ENCODE measurements around the gene ALDH6A1. TPM values are rescaled to one million over a fixed set of nuclear protein-coding genes. Genes with fewer than 3 reads are reported as not detected.
"Not testable (repeated sequence)": the region's sequence is repeated elsewhere in the genome, so short reads cannot be mapped to it uniquely, and the experiment has no call there.

Gene ALDH6A1
- total RNA-seq (17.3 TPM), polyA plus RNA-seq (ENCODE audit: insufficient read depth in 1 of 8, insufficient read length in 8 of 8, low replicate concordance in 1 of 8) (10 to 100 TPM in 7 of 8 donors, 1 to 10 TPM in 1; 7.2 to 16.8 (median 12.6) TPM)
- long read RNA-seq, donor 1, full-length matches to known transcripts: 4 of 4 reads
- long read RNA-seq, donor 1, partial matches to known transcripts: 0 of 4 reads
- long read RNA-seq, donor 1, other reads (novel, unspliced or antisense): 0 of 4 reads
- long read RNA-seq, donor 2: 0 reads
- long read RNA-seq, donor 3, full-length matches to known transcripts: 5 of 5 reads
- long read RNA-seq, donor 3, partial matches to known transcripts: 0 of 5 reads
- long read RNA-seq, donor 3, other reads (novel, unspliced or antisense): 0 of 5 reads
- long read RNA-seq, donor 4, full-length matches to known transcripts: 2 of 2 reads
- long read RNA-seq, donor 4, partial matches to known transcripts: 0 of 2 reads
- long read RNA-seq, donor 4, other reads (novel, unspliced or antisense): 0 of 2 reads
- long read RNA-seq, donor 5, full-length matches to known transcripts: 6 of 6 reads
- long read RNA-seq, donor 5, partial matches to known transcripts: 0 of 6 reads
- long read RNA-seq, donor 5, other reads (novel, unspliced or antisense): 0 of 6 reads
- long read RNA-seq, donor 6, partial matches to known transcripts: 0 of 1 reads
- long read RNA-seq, donor 6, other reads (novel, unspliced or antisense): 0 of 1 reads
- long read RNA-seq, donor 7, full-length matches to known transcripts: 5 of 5 reads
- long read RNA-seq, donor 7, partial matches to known transcripts: 0 of 5 reads
- long read RNA-seq, donor 7, other reads (novel, unspliced or antisense): 0 of 5 reads
- long read RNA-seq, donor 8, full-length matches to known transcripts: 2 of 2 reads
- long read RNA-seq, donor 8, partial matches to known transcripts: 0 of 2 reads
- long read RNA-seq, donor 8, other reads (novel, unspliced or antisense): 0 of 2 reads
- long read RNA-seq, donor 9, full-length matches to known transcripts: 2 of 2 reads
- long read RNA-seq, donor 9, partial matches to known transcripts: 0 of 2 reads
- long read RNA-seq, donor 9, other reads (novel, unspliced or antisense): 0 of 2 reads
- long read RNA-seq, donor 10, full-length matches to known transcripts: 1 of 1 reads
- long read RNA-seq, donor 10, partial matches to known transcripts: 0 of 1 reads
- long read RNA-seq, donor 10, other reads (novel, unspliced or antisense): 0 of 1 reads
- long read RNA-seq, donor 11, full-length matches to known transcripts: 3 of 3 reads
- long read RNA-seq, donor 11, partial matches to known transcripts: 0 of 3 reads
- long read RNA-seq, donor 11, other reads (novel, unspliced or antisense): 0 of 3 reads

- peaks cover 9% of the 10 kb centered on the region for H3K4me1 ChIP-seq (ENCODE audit: control insufficient read depth, insufficient read depth, low read length)
- H3K9me3 ChIP-seq (replicated peaks; ENCODE audit: control insufficient read depth, low read depth, low read length): no peaks in the 10 kb centered on the region
- H3K4me3 ChIP-seq (ENCODE audit: low read length): peak within 1 kb of the TSS; percentile 95
- DNase-seq: peak; percentile 100
- H3K36me3 ChIP-seq (ENCODE audit: control insufficient read depth, insufficient read depth, low read length): no peaks in the 10 kb centered on the region
- H3K27me3 ChIP-seq (ENCODE audit: control insufficient read depth, insufficient read depth, low read length): no peaks in the 10 kb centered on the region
- 0% methylated on average over 20 of the region's 46 CpGs for WGBS (ENCODE audit: insufficient coverage)
- peak within 1 kb of the TSS; percentile 91 for H3K27ac ChIP-seq (ENCODE audit: low read length)
Observed at GRCh38 chr14:74084277-74085046, at the start of gene ALDH6A1, which contains the start of gene LIN52. TSS of gene ALDH6A1 (minus strand) at chr14:74084453. CDS start at chr14:74084394, 59 bp downstream. TSS of gene LIN52 (plus strand) at chr14:74084956. CDS start at chr14:74084975, 19 bp downstream.

GRCh38 chr14:74127634-74128033 is 43.4 kb upstream of the ALDH6A1 start:
- H3K9me3 ChIP-seq (replicated peaks; ENCODE audit: control insufficient read depth, low read depth, low read length): peaks cover 3% of the 10 kb centered on the region
- 100% methylated on average over 1 of the region's 1 CpG for WGBS (ENCODE audit: insufficient coverage)
- H3K4me3 ChIP-seq (ENCODE audit: low read length): no peak overlapping the region
- no peaks in the 10 kb centered on the region for H3K27me3 ChIP-seq (ENCODE audit: control insufficient read depth, insufficient read depth, low read length)
- H3K27ac ChIP-seq (ENCODE audit: low read length): no peak overlapping the region
- no peaks in the 10 kb centered on the region for H3K36me3 ChIP-seq (ENCODE audit: control insufficient read depth, insufficient read depth, low read length)
- DNase-seq: peak; percentile 1
- no peaks in the 10 kb centered on the region for H3K4me1 ChIP-seq (ENCODE audit: control insufficient read depth, insufficient read depth, low read length)

GRCh38 chr14:74126315-74127013 is 42.2 kb upstream of the ALDH6A1 start:
- no peaks in the 10 kb centered on the region for H3K36me3 ChIP-seq (ENCODE audit: control insufficient read depth, insufficient read depth, low read length)
- WGBS (ENCODE audit: insufficient coverage): no CpG with 5 or more reads among the region's 1 CpG

GRCh38 chr14:74125487-74125886 is 41.2 kb upstream of the ALDH6A1 start:
- not testable (repeated sequence) for H3K27me3 ChIP-seq (ENCODE audit: control insufficient read depth, insufficient read depth, low read length); H3K36me3 ChIP-seq (ENCODE audit: control insufficient read depth, insufficient read depth, low read length)
- WGBS (ENCODE audit: insufficient coverage): no CpG with 5 or more reads among the region's 5 CpGs

More at GRCh38 chr14:74126315-74127013, 42.2 kb upstream of the ALDH6A1 start:
- Histone ChIP-seq H3K4me1 (ENCODE audit: control insufficient read depth, insufficient read depth, low read length) (no peaks in the 10 kb centered on the region), H3K27ac (ENCODE audit: low read length) (no peak overlapping the region), H3K4me3 (ENCODE audit: low read length) (no peak overlapping the region), H3K9me3 (replicated peaks; ENCODE audit: control insufficient read depth, low read depth, low read length) (peaks cover 3% of the 10 kb centered on the region), H3K27me3 (ENCODE audit: control insufficient read depth, insufficient read depth, low read length) (no peaks in the 10 kb centered on the region)
- DNase-seq: no peak

DNA sequence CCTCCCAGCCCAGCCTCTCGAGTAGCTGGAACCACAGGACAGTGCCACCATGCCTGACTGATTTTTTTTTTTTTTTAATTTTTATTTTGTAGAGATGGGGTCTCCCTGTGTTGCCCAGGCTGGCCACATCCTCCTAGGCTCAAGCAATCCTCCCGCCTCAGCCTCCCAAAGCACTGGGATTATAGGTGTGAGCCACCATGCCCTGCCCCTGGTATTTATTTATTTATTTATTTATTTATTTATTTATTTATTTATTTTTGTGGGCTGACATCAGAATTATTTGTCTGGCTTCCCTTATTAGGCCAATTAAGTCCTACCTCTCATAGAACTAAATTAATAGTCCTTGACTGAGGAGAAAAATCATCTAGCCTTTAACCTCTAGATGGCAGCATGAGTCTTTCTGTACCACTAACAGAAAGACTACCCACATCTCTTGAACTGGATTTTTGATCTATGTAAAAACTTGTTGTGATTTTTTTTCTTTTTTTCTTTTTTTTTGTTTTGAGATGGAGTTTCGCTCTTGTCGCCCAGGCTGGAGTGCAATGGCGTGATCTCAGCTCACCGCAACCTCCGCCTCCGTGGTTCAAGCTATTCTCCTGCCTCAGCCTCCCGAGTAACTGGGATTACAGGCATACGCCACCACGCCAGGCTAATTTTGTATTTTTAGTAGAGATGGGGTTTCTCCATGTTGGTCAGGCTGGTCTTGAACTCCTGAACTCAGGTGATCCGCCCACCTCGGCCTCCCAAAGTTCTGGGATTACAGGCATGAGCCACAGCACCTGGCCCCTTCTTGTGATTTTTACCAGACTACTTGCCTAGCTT is 27.4 kb upstream of the ALDH6A1 start:
- H3K36me3 ChIP-seq (ENCODE audit: control insufficient read depth, insufficient read depth, low read length); H3K27ac ChIP-seq (ENCODE audit: low read length); H3K9me3 ChIP-seq (replicated peaks; ENCODE audit: control insufficient read depth, low read depth, low read length); H3K27me3 ChIP-seq (ENCODE audit: control insufficient read depth, insufficient read depth, low read length); H3K4me3 ChIP-seq (ENCODE audit: low read length); H3K4me1 ChIP-seq (ENCODE audit: control insufficient read depth, insufficient read depth, low read length): not testable (repeated sequence)
- WGBS (ENCODE audit: insufficient coverage): 86% methylated on average over 2 of the region's 13 CpGs
- peak; percentile 69 for DNase-seq

More at GRCh38 chr14:74125487-74125886, 41.2 kb upstream of the ALDH6A1 start:
- not testable (repeated sequence) for DNase-seq; H3K9me3 ChIP-seq (replicated peaks; ENCODE audit: control insufficient read depth, low read depth, low read length); H3K27ac ChIP-seq (ENCODE audit: low read length); H3K4me3 ChIP-seq (ENCODE audit: low read length); H3K4me1 ChIP-seq (ENCODE audit: control insufficient read depth, insufficient read depth, low read length)

DNA sequence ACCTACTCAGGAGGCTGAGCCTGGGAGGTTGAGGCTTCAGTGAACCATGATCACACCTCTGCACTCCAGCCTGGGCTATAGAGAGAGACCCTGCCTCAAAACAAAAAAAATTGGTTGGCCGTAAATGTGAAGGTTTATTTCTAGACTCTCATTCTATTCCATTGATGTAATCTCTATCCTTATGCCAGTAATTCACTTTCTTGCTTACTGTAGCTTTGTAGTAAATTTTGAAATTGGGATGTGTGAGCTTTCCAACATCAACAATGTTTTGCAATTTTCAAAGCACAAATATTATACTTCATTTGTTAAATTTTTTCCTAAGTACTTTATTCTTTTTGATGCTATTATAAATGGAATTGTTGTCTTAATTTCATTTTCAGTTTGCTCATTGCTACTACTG is 25.1 kb upstream of the ALDH6A1 start:
- WGBS (ENCODE audit: insufficient coverage): no CpG with 5 or more reads among the region's 1 CpG
- Histone ChIP-seq H3K4me1 (ENCODE audit: control insufficient read depth, insufficient read depth, low read length) (no peaks in the 10 kb centered on the region), H3K27me3 (ENCODE audit: control insufficient read depth, insufficient read depth, low read length) (no peaks in the 10 kb centered on the region), H3K4me3 (ENCODE audit: low read length) (no peak overlapping the region), H3K36me3 (ENCODE audit: control insufficient read depth, insufficient read depth, low read length) (peaks cover 9% of the 10 kb centered on the region), H3K27ac (ENCODE audit: low read length) (no peak overlapping the region), H3K9me3 (replicated peaks; ENCODE audit: control insufficient read depth, low read depth, low read length) (no peaks in the 10 kb centered on the region)
- DNase-seq: no peak

DNA sequence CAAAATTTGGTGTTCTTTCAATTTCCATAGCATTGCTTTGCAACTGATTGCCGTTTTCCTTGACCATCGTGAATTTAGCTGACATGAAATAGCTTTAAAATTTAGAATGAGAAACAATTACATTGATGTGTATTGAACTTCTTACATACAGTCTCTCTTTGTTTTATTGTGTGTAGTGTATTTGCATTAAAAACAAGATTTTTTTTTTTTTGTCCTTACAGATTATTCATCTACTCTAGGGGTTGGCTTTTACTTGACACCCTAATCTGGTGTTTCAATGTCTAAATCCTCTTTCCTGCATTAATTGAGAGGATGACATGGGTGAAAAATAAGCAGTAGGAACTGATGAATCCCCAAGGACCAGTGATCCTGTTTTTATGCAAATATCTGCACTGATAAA is 21.1 kb upstream of the ALDH6A1 start:
- Histone ChIP-seq H3K4me3 (ENCODE audit: low read length) (no peak overlapping the region), H3K36me3 (ENCODE audit: control insufficient read depth, insufficient read depth, low read length) (peaks cover 10% of the 10 kb centered on the region), H3K4me1 (ENCODE audit: control insufficient read depth, insufficient read depth, low read length) (no peaks in the 10 kb centered on the region), H3K9me3 (replicated peaks; ENCODE audit: control insufficient read depth, low read depth, low read length) (no peaks in the 10 kb centered on the region), H3K27ac (ENCODE audit: low read length) (no peak overlapping the region), H3K27me3 (ENCODE audit: control insufficient read depth, insufficient read depth, low read length) (no peaks in the 10 kb centered on the region)
- no CpG with 5 or more reads among the region's 2 CpGs for WGBS (ENCODE audit: insufficient coverage)
- DNase-seq: no peak

DNA sequence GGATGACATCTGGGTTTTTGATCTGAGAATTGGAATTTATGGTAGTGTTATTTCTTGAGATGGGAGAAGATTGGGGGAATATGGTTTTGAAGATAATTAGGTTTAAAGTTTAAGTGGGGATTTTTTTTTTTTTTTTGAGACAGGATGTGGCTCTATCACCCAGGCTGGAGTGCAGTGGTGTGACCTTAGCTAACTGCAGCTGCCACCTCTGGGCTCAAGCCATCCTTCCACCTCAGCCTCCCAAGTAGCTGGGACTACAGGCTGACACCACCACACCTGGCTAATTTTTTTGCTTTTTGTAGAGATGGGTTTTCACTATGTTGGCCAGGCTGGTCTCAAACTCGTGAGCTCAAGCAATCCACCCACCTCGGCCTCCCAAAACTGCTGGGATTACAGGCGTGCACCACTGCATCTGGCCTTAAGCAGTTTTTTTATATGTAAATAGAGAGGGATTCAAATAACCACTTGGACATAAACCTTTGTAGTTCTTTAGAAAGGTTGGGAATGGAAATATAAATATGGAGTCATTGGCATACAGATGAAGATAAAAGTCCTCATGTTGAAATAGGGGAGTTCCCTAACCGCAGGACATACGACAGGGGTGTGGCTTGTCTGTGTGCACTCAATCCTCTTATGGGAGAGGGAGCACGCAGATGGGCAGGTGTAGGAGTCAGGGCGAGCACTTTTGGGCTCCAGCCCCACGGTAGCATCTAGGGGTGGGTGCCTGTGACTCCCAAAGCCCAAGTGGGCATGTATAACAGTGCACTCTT is 5.2 kb upstream of the ALDH6A1 start:
- H3K27me3 ChIP-seq (ENCODE audit: control insufficient read depth, insufficient read depth, low read length): no peaks in the 10 kb centered on the region
- 95% methylated on average over 5 of the region's 8 CpGs for WGBS (ENCODE audit: insufficient coverage)
- no peak for DNase-seq

More for the DNA sequence above, 5.2 kb upstream of the ALDH6A1 start:
- Histone ChIP-seq H3K4me3 (ENCODE audit: low read length) (no peak overlapping the region), H3K9me3 (replicated peaks; ENCODE audit: control insufficient read depth, low read depth, low read length) (no peaks in the 10 kb centered on the region), H3K36me3 (ENCODE audit: control insufficient read depth, insufficient read depth, low read length) (peaks cover 9% of the 10 kb centered on the region), H3K4me1 (ENCODE audit: control insufficient read depth, insufficient read depth, low read length) (no peaks in the 10 kb centered on the region), H3K27ac (ENCODE audit: low read length) (no peak overlapping the region)

Measured in muscle of leg (tissue), 16 donors.